ENCODE results near the gene SLC38A5.
A peak's percentile ranks its signal among the peaks of the same experiment; 100 is the strongest.

SLC38A5 gene

GRCh38 chrX:48496660-48497059 is 26.6 kb upstream of the SLC38A5 start:
- in situ Hi-C loops (cut with HindIII; ENCODE audit: low pct_ligation_motif_present, low pct_unique_long_range_greater_than_20kb, low sequenced_read_pairs): no loop called here
- DNase-seq: no peak

DNA sequence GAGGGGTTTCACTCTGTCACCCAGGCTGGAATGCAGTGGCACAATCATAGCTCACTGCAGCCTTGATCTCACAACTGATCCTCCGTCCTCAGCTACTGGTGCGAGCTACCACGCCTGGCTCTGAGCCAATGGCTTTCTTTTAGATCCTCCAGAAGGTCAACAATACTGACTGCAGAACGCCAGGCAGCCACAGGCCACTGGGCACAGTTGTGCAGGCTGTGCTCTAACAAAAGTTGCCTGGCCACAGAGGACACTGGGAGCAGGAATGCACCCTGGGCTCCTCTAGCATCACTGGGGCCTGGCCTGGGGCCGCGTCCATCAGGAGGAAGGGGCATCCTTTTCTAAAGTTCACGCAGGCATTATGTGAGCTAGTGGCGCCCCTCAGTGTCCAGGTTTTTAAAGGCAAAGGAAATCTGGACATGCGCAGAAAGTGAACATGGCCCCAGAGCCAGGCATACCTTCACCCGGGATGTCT is 23.9 kb upstream of the SLC38A5 start:
- in situ Hi-C loops (cut with HindIII; ENCODE audit: low pct_ligation_motif_present, low pct_unique_long_range_greater_than_20kb, low sequenced_read_pairs): no loop called here
- DNase-seq: peak; percentile 36

DNA sequence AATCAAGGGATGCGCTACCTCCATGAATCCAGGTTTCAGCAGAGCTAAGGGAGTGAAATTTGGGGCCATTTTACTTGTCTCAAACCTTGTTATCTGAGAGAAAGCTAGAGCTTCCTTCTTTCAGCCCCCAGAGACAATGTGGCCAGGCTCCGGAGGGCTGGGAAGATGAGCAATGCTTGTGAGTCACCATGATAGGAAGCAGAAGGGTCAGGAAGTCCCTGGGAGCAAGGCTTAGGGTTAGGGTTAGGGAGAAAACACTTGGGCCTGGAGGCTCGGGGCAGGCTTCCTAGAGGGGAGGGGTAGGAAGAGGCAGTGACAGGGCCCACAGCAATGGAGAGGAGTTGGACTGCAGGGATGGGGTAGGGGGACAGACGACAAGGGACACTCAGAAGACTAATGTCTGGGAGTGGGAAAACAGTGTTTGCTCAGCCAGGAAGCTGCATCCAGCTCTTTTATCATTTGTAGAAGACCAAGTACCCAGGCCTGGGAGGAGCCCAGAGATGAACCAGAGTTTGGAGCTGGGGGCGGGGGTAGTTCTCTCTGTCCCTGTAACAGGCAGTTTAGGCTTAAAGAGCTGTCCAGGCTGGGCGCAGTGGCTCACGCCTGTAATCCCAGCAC is 22.3 kb upstream of the SLC38A5 start:
- peak; percentile 9 for DNase-seq
- in situ Hi-C loops (cut with HindIII; ENCODE audit: low pct_ligation_motif_present, low pct_unique_long_range_greater_than_20kb, low sequenced_read_pairs): no loop called here

DNA sequence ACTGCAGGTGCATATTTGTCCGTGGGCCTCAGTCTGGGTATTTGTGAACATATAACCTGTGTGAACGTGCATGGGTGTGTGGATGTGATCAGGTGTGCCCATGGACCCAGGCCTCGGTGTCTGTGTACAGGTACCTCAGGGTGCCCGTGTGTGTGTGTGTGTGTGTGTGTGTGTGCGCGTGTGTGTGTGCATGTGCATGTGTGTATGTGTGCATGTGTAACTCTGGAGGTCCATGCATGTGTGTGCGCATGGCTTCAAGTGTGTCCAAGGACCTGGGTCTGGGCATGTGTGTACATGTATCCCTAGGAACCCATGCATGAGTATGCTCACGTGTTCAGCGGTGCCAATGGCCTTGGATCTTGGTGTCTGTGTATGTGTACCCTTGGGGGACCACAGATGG is 21.7 kb upstream of the SLC38A5 start:
- in situ Hi-C loops (cut with HindIII; ENCODE audit: low pct_ligation_motif_present, low pct_unique_long_range_greater_than_20kb, low sequenced_read_pairs): no loop called here
- no peak for DNase-seq

DNA sequence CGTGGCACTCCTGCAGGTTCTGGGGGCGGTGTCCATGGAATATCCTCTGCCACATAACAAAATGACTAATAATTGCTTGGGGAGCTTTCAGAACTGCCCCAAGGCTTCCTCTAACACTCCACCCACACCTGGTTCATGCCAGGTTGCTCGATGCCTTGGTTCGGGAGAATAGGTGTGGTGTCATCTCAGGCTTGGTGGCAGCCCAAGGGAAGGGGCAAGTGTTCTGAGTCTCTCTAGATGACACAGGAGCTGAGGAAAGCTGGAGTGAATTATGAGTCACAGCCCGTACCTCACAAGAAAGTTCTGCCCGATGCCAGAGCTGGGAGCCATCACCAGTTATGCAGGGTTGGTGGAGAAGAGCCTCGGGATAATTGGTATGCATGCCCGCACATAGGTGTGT is 20.6 kb upstream of the SLC38A5 start:
- in situ Hi-C loops (cut with HindIII; ENCODE audit: low pct_ligation_motif_present, low pct_unique_long_range_greater_than_20kb, low sequenced_read_pairs): no loop called here
- no peak for DNase-seq

- in situ Hi-C loops (cut with HindIII; ENCODE audit: low pct_ligation_motif_present, low pct_unique_long_range_greater_than_20kb, low sequenced_read_pairs): no loop called here
- DNase-seq: no peak
Measured at GRCh38 chrX:48489892-48490291, 19.8 kb upstream of the SLC38A5 start.

- in situ Hi-C loops (cut with HindIII; ENCODE audit: low pct_ligation_motif_present, low pct_unique_long_range_greater_than_20kb, low sequenced_read_pairs): no loop called here
Measured at GRCh38 chrX:48489296-48489695, 19.2 kb upstream of the SLC38A5 start.

GRCh38 chrX:48488034-48488433 is 18.0 kb upstream of the SLC38A5 start:
- no peak for DNase-seq
- in situ Hi-C loops (cut with HindIII; ENCODE audit: low pct_ligation_motif_present, low pct_unique_long_range_greater_than_20kb, low sequenced_read_pairs): no loop called here

More at GRCh38 chrX:48489296-48489695, 19.2 kb upstream of the SLC38A5 start:
- no peak for DNase-seq

- DNase-seq: peak; percentile 48
- in situ Hi-C loops (cut with HindIII; ENCODE audit: low pct_ligation_motif_present, low pct_unique_long_range_greater_than_20kb, low sequenced_read_pairs): no loop called here
Measured at GRCh38 chrX:48487362-48487798, 17.3 kb upstream of the SLC38A5 start.

DNA sequence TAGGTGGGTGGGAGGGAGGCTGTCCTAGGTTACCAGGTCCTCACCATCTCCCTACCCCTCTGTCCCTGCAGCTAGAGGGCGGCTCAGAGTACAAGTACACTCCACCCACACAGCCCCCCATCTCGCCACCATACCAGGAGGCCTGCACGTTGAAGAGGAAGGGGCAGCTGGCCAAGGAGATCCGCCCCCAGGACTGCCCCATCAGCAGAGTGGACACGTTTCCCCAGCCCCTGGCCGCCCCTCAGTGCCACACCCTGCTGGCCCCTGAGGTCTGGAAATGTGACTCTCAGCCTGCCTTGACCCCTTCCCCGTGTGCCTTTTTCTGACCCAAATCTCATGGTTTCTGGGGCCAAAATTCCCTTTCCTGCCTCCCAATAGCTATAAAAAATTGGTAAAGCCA is 12.5 kb upstream of the SLC38A5 start:
- DNase-seq: no peak
- in situ Hi-C loops (cut with HindIII; ENCODE audit: low pct_ligation_motif_present, low pct_unique_long_range_greater_than_20kb, low sequenced_read_pairs): no loop called here

DNA sequence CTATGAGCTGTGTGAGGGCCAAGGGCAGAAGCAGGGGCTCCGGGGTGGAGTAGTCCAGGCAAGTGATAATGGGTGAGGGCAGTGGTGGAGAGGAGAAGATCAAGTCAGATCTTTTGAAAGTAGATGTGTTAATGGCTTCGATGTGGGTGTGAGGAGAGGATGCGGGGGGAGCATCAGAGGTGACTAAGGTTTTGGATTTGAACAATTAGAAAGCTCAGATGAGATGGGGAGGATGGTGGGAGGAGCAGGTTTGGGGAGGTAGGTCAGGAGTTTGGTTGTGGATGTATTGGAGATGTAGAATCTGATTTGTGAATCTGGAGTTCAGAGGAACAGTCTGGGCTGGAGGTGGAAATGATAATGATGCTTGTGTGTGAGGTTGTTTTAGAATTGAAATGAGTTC is 10.5 kb upstream of the SLC38A5 start:
- no peak for DNase-seq
- in situ Hi-C loops (cut with HindIII; ENCODE audit: low pct_ligation_motif_present, low pct_unique_long_range_greater_than_20kb, low sequenced_read_pairs): no loop called here

GRCh38 chrX:48480142-48480541 is 10.1 kb upstream of the SLC38A5 start:
- in situ Hi-C loops (cut with HindIII; ENCODE audit: low pct_ligation_motif_present, low pct_unique_long_range_greater_than_20kb, low sequenced_read_pairs): no loop called here
- DNase-seq: no peak

GRCh38 chrX:48478806-48479205 is 8.7 kb upstream of the SLC38A5 start:
- no peak for DNase-seq
- in situ Hi-C loops (cut with HindIII; ENCODE audit: low pct_ligation_motif_present, low pct_unique_long_range_greater_than_20kb, low sequenced_read_pairs): no loop called here

GRCh38 chrX:48477960-48478755 is 8.1 kb upstream of the SLC38A5 start:
- in situ Hi-C loops (cut with HindIII; ENCODE audit: low pct_ligation_motif_present, low pct_unique_long_range_greater_than_20kb, low sequenced_read_pairs): no loop called here
- no peak for DNase-seq

DNA sequence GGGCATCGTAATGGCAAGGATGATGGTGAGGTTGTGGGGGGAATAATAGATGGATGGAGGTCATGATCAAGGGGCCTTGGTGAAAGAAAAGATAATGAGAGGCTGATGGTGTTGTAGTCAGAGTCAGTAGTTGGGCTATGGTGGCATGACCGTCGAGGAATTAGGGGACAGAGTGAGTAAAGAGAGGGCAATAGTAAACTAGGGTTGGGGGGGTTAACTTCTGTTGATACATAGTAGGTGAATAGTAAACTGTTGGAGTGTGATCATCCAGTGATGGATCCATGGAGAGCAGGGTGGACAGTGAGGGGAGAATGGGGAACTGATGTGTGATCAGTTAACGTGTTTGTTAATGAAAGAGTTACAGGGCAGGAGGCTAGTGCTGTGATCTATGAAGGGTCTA is 6.9 kb upstream of the SLC38A5 start:
- no peak for DNase-seq
- in situ Hi-C loops (cut with HindIII; ENCODE audit: low pct_ligation_motif_present, low pct_unique_long_range_greater_than_20kb, low sequenced_read_pairs): no loop called here

- in situ Hi-C loops (cut with HindIII; ENCODE audit: low pct_ligation_motif_present, low pct_unique_long_range_greater_than_20kb, low sequenced_read_pairs): no loop called here
- DNase-seq: peak; percentile 68
Measured at GRCh38 chrX:48475774-48476577, 5.9 kb upstream of the SLC38A5 start, which contains the start of gene FTSJ1. FTSJ1 (plus strand) TSS chrX:48476199; CDS start chrX:48478048, 1,849 bp downstream.

DNA sequence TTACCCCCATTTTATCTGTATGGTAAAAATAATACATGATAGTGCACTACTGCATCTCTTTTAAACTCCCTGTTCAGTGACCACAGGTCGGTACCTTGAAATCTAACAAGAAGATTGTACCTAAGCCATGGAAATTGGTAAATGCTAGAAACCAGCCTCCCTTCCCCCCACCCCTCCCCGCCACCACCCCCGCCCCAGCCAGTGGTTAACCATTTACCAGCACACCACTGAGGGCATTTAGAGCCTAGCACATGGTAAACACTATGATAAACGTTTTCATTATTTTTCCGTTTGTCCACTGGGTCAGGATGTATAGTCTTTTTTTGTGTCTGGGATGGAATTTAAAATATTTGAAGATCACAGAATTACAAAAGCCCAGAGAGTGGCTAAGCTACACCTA is 5.2 kb upstream of the SLC38A5 start:
- no peak for DNase-seq
- in situ Hi-C loops (cut with HindIII; ENCODE audit: low pct_ligation_motif_present, low pct_unique_long_range_greater_than_20kb, low sequenced_read_pairs): no loop called here

- in situ Hi-C loops (cut with HindIII; ENCODE audit: low pct_ligation_motif_present, low pct_unique_long_range_greater_than_20kb, low sequenced_read_pairs): no loop called here
Measured at GRCh38 chrX:48474581-48474980, 4.5 kb upstream of the SLC38A5 start.

DNA sequence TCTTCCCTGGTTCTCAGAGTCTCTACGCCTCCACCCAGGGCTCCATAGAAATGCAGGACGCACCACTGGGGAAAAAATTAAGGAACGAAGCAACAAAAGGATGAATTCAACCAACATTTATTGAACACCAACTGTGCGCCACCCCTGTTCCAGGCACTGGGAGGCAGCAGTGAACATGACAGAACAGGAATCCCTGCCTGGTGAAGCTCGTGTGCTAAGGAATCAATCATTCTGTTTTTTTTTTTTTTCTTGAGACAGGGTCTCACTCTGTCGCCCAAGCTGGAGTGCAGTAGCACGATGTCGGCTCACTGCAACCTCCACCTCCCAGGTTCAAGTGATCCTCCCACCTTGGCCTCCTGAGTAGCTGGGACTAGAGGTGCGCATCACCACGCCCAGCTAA is 4.1 kb upstream of the SLC38A5 start:
- in situ Hi-C loops (cut with HindIII; ENCODE audit: low pct_ligation_motif_present, low pct_unique_long_range_greater_than_20kb, low sequenced_read_pairs): no loop called here

More at GRCh38 chrX:48474581-48474980, 4.5 kb upstream of the SLC38A5 start:
- DNase-seq: no peak

More for the DNA sequence above, 4.1 kb upstream of the SLC38A5 start:
- DNase-seq: peak; percentile 19
